Smooth muscle cell (in vitro differentiated cells): ENCODE results near the gene SLC25A46. TPM values are rescaled to one million over a fixed set of nuclear protein-coding genes. Genes with fewer than 3 reads are reported as not detected.

Source experiments
- DNase-seq: peaks from one replicate; lab custom pipeline; 2025; ENCODE audit not compliant: unreplicated experiment; lab: John Stamatoyannopoulos, UW
- H2AFZ ChIP-seq: fragments of 200-600 bp; sonication (generic); 2 replicates; pipeline ENCODE4 v1.6.0; 2016; ENCODE audit warnings: antibody characterized with exemption, low read depth, mild to moderate bottlenecking
- H3F3A ChIP-seq: fragments of 200-600 bp; sonication (generic); 2 replicates; pipeline ENCODE4 v1.6.0; 2017; ENCODE audit warnings: antibody characterized with exemption, low read depth
- H3K27ac ChIP-seq: fragments of 200-600 bp; sonication (generic); 2 replicates; pipeline ENCODE4 v1.5.1; 2016; ENCODE audit warnings: low read depth, mild to moderate bottlenecking
- H3K27me3 ChIP-seq: fragments of 200-600 bp; sonication (generic); 2 replicates; pipeline ENCODE4 v1.6.1; 2016; ENCODE audit warnings: low read depth, mild to moderate bottlenecking
- H3K36me3 ChIP-seq: fragments of 200-600 bp; sonication (generic); 2 replicates; pipeline ENCODE4 v1.5.1; 2016; ENCODE audit warnings: low read depth
- H3K4me1 ChIP-seq: fragments of 200-600 bp; sonication (generic); 2 replicates; pipeline ENCODE4 v1.5.1; 2016; ENCODE audit warnings: low read depth
- H3K4me2 ChIP-seq: fragments of 200-600 bp; sonication (generic); 2 replicates; pipeline ENCODE4 v1.6.0; 2016; ENCODE audit warnings: mild to moderate bottlenecking
- H3K4me3 ChIP-seq: fragments of 200-600 bp; sonication (generic); 2 replicates; pipeline ENCODE4 v1.5.1; 2016; ENCODE audit warnings: mild to moderate bottlenecking
- H3K79me2 ChIP-seq: fragments of 200-600 bp; sonication (generic); 2 replicates; pipeline ENCODE4 v1.6.0; 2016; ENCODE audit warnings: low read depth, mild to moderate bottlenecking
- H3K9ac ChIP-seq: fragments of 200-600 bp; sonication (generic); 2 replicates; pipeline ENCODE4 v1.6.0; 2016; ENCODE audit warnings: low read depth
- H3K9me3 ChIP-seq: fragments of 200-600 bp; sonication (generic); replicated peaks from 2 replicates; pipeline ENCODE4 v1.5.1; 2016; ENCODE audit warnings: low read depth
- H4K20me1 ChIP-seq: fragments of 200-600 bp; sonication (generic); 2 replicates; pipeline ENCODE4 v1.6.0; 2016; ENCODE audit warnings: low read depth
- CTCF ChIP-seq: fragments of 200-600 bp; sonication (generic); IDR thresholded peaks from 2 replicates; pipeline ENCODE4 v1.5.1; 2017; ENCODE audit warnings: borderline replicate concordance, mild to moderate bottlenecking, antibody characterized with exemption; ENCODE audit not compliant: insufficient read depth, poor library complexity, severe bottlenecking
- WGBS: methylation state at CpG from one replicate; pipeline ENCODE4 v1.1.7; 2016; ENCODE audit warnings: low lambda C conversion rate; 5-methylcytosine and 5-hydroxymethylcytosine counted together
- polyA plus RNA-seq: library from polyadenylated mRNA; unstranded; fragments of >200 nt; fragmentation: Nextera tagmentation; extraction: Ambion mirVana; gene quantifications from 2 replicates; pipeline ENCODE4 v1.2.1, GENCODE V29; 2016
- total RNA-seq: library from RNA; depleted of rRNA; stranded (reverse); fragments of >200 nt; gene quantifications from 2 replicates; pipeline ENCODE4 v1.2.3, GENCODE V29; 2014

Gene SLC25A46
- total and polyA plus RNA-seq, 2 experiments from 2014 or later: 22.4 to 58.3 TPM

GRCh38 chr5:110803467-110804326 is 64.9 kb downstream of the SLC25A46 start:
- H3K4me1 ChIP-seq: no peaks in the 10 kb centered on the region
- no peak overlapping the region for H3K27ac ChIP-seq
- H2AFZ ChIP-seq: no peak overlapping the region
- 85% methylated on average over 1 of the region's 1 CpG for WGBS
- H3K27me3 ChIP-seq: no peaks in the 10 kb centered on the region
- DNase-seq: no peak
- H3F3A ChIP-seq: no peaks in the 10 kb centered on the region
- H3K4me3 ChIP-seq: no peak overlapping the region
- no peak overlapping the region for H3K4me2 ChIP-seq
- no peak overlapping the region for H3K9ac ChIP-seq
- H3K9me3 ChIP-seq: no peaks in the 10 kb centered on the region
- no peaks in the 10 kb centered on the region for H3K79me2 ChIP-seq
- no peaks in the 10 kb centered on the region for H4K20me1 ChIP-seq
- no peaks in the 10 kb centered on the region for H3K36me3 ChIP-seq
- no peak for TF ChIP-seq CTCF

GRCh38 chr5:110807169-110807568 is 68.4 kb downstream of the SLC25A46 start:
- Histone ChIP-seq H3K36me3 (no peaks in the 10 kb centered on the region), H3K4me2 (no peak overlapping the region), H4K20me1 (no peaks in the 10 kb centered on the region), H3K27me3 (no peaks in the 10 kb centered on the region), H3K79me2 (no peaks in the 10 kb centered on the region), H3F3A (no peaks in the 10 kb centered on the region), H3K27ac (no peak overlapping the region), H3K4me1 (no peaks in the 10 kb centered on the region), H3K9me3 (no peaks in the 10 kb centered on the region), H3K9ac (no peak overlapping the region), H3K4me3 (no peak overlapping the region), H2AFZ (no peak overlapping the region)
- DNase-seq: no peak
- WGBS: 91% methylated on average over 4 of the region's 4 CpGs
- no peak for TF ChIP-seq CTCF

- Histone ChIP-seq H4K20me1 (no peaks in the 10 kb centered on the region), H3K4me3 (no peak overlapping the region), H3K4me1 (no peaks in the 10 kb centered on the region), H3K79me2 (no peaks in the 10 kb centered on the region), H3K36me3 (no peaks in the 10 kb centered on the region), H3K9ac (no peak overlapping the region), H3K27me3 (no peaks in the 10 kb centered on the region), H3K27ac (no peak overlapping the region), H3K4me2 (no peak overlapping the region), H3K9me3 (no peaks in the 10 kb centered on the region), H2AFZ (no peak overlapping the region), H3F3A (no peaks in the 10 kb centered on the region)
- no peak for DNase-seq
- no peak for TF ChIP-seq CTCF
- WGBS: 91% methylated on average over 1 of the region's 1 CpG
These were observed 70.2 kb downstream of the SLC25A46 start for GRCh38 chr5:110809006-110809405.

Other genes with a start within 250 kb of the SLC25A46 start
- gene TMEM232, start 12.3 kb upstream of the SLC25A46 start, total RNA-seq: 0.18 and 1.0 TPM in 2 replicates
- gene TMEM232, start 12.3 kb upstream of the SLC25A46 start, polyA plus RNA-seq: 0.26 and 0.49 TPM in 2 replicates